ENCODE measurements around the gene KIF7. TPM values are rescaled to one million over a fixed set of nuclear protein-coding genes. Genes with fewer than 3 reads are reported as not detected.

KIF7 gene
- total RNA-seq, 5 donors from 2014 or later (not counting 1 experiment from before 2014, with no cell fraction given), result 0.07 to 0.26 (median 0.20) TPM

- Mint-ChIP-seq H3K4me1 (no peaks in the 10 kb centered on the region), H3K36me3 (peaks cover 9% of the 10 kb centered on the region), H3K27me3 (no peaks in the 10 kb centered on the region), H3K27ac (no peak overlapping the region), H3K4me3 (no peak overlapping the region), H3K9me3 (peaks cover 18 to 25% (median 23%) of the 10 kb centered on the region in 3 donors)
- WGBS (ENCODE audit: insufficient coverage), result 100% methylated on average over 1 of the region's 1 CpG
- DNase-seq, result no peak
- Histone ChIP-seq H3K9me3 (no peaks in the 10 kb centered on the region), H3K4me1 (ENCODE audit: control insufficient read depth in 1 of 2, extremely low read depth in 1 of 2, insufficient read depth in 2 of 2, low read length in 2 of 2) (no peaks in the 10 kb centered on the region), H3K27me3 (replicated peaks in 1 of 2; ENCODE audit: control insufficient read depth in 2 of 2, extremely low read depth in 1 of 2, insufficient read depth in 2 of 2, low read length in 1 of 2) (no peaks in the 10 kb centered on the region), H3K27ac (ENCODE audit: low read length) (no peak overlapping the region), H3K4me3 (ENCODE audit: control insufficient read depth in 1 of 2, extremely low read depth in 1 of 2, low read length in 1 of 2) (no peak overlapping the region), H3K36me3 (ENCODE audit: control insufficient read depth in 2 of 2, extremely low read depth in 1 of 2, insufficient read depth in 1 of 2, low read length in 1 of 2) (no peaks in the 10 kb centered on the region)
- ChIA-PET POLR2A (no interaction called here), CTCF (no interaction called here)
- ATAC-seq (replicated peaks in 1 of 4), result no peak
Measured at GRCh38 chr15:89614164-89614563, 41.1 kb downstream of the KIF7 start.

GRCh38 chr15:89613031-89613430, 42.2 kb downstream of the KIF7 start:
- H3K27ac Mint-ChIP-seq, result no peak overlapping the region
- no peak for DNase-seq
- Histone ChIP-seq H3K27ac (ENCODE audit: low read length) (no peak overlapping the region), H3K36me3 (ENCODE audit: control insufficient read depth in 2 of 2, extremely low read depth in 1 of 2, insufficient read depth in 1 of 2, low read length in 1 of 2) (no peaks in the 10 kb centered on the region), H3K4me1 (ENCODE audit: control insufficient read depth in 1 of 2, extremely low read depth in 1 of 2, insufficient read depth in 2 of 2, low read length in 2 of 2) (no peaks in the 10 kb centered on the region), H3K27me3 (replicated peaks in 1 of 2; ENCODE audit: control insufficient read depth in 2 of 2, extremely low read depth in 1 of 2, insufficient read depth in 2 of 2, low read length in 1 of 2) (no peaks in the 10 kb centered on the region), H3K4me3 (ENCODE audit: control insufficient read depth in 1 of 2, extremely low read depth in 1 of 2, low read length in 1 of 2) (no peak overlapping the region), H3K9me3 (no peaks in the 10 kb centered on the region)
- no CpG with 5 or more reads among the region's 2 CpGs for WGBS (ENCODE audit: insufficient coverage)
- peaks cover 18 to 25% (median 23%) of the 10 kb centered on the region in 3 donors for H3K9me3 Mint-ChIP-seq
- no peaks in the 10 kb centered on the region for H3K4me1 Mint-ChIP-seq
- no peak overlapping the region for H3K4me3 Mint-ChIP-seq
- CTCF ChIA-PET, result no interaction called here
- H3K36me3 Mint-ChIP-seq, result peaks cover 9% of the 10 kb centered on the region
- ATAC-seq (replicated peaks in 1 of 4), result no peak
- no peaks in the 10 kb centered on the region for H3K27me3 Mint-ChIP-seq
- POLR2A ChIA-PET, result no interaction called here

GRCh38 chr15:89611317-89611716, 44.0 kb downstream of the KIF7 start:
- Mint-ChIP-seq H3K27me3 (no peaks in the 10 kb centered on the region), H3K9me3 (peaks cover 18 to 25% (median 23%) of the 10 kb centered on the region in 3 donors), H3K4me3 (no peak overlapping the region), H3K4me1 (no peaks in the 10 kb centered on the region), H3K36me3 (peaks cover 9% of the 10 kb centered on the region), H3K27ac (no peak overlapping the region)
- Histone ChIP-seq H3K27me3 (replicated peaks in 1 of 2; ENCODE audit: control insufficient read depth in 2 of 2, extremely low read depth in 1 of 2, insufficient read depth in 2 of 2, low read length in 1 of 2) (no peaks in the 10 kb centered on the region), H3K27ac (ENCODE audit: low read length) (no peak overlapping the region), H3K4me1 (ENCODE audit: control insufficient read depth in 1 of 2, extremely low read depth in 1 of 2, insufficient read depth in 2 of 2, low read length in 2 of 2) (no peaks in the 10 kb centered on the region), H3K36me3 (ENCODE audit: control insufficient read depth in 2 of 2, extremely low read depth in 1 of 2, insufficient read depth in 1 of 2, low read length in 1 of 2) (no peaks in the 10 kb centered on the region), H3K9me3 (no peaks in the 10 kb centered on the region), H3K4me3 (ENCODE audit: control insufficient read depth in 1 of 2, extremely low read depth in 1 of 2, low read length in 1 of 2) (no peak overlapping the region)
- DNase-seq (no peak), ATAC-seq (replicated peaks in 1 of 4) (no peak)
- no CpG with 5 or more reads among the region's 2 CpGs for WGBS (ENCODE audit: insufficient coverage)
- POLR2A ChIA-PET, result no interaction called here
- CTCF ChIA-PET, result no interaction called here

- no peaks in the 10 kb centered on the region for H3K9me3 Mint-ChIP-seq
- no peak overlapping the region for H3K4me3 Mint-ChIP-seq
- peaks cover 4% of the 10 kb centered on the region for H3K36me3 Mint-ChIP-seq
- ChIA-PET POLR2A (no interaction called here), CTCF (no interaction called here)
- H3K4me1 Mint-ChIP-seq, result no peaks in the 10 kb centered on the region
- H3K4me1 ChIP-seq (ENCODE audit: control insufficient read depth in 1 of 2, extremely low read depth in 1 of 2, insufficient read depth in 2 of 2, low read length in 2 of 2), result no peaks in the 10 kb centered on the region
- no peak for ATAC-seq (replicated peaks in 1 of 4)
- no peaks in the 10 kb centered on the region for H3K27me3 Mint-ChIP-seq
- 100% methylated on average over 2 of the region's 4 CpGs for WGBS (ENCODE audit: insufficient coverage)
- no peaks in the 10 kb centered on the region for H3K36me3 ChIP-seq (ENCODE audit: control insufficient read depth in 2 of 2, extremely low read depth in 1 of 2, insufficient read depth in 1 of 2, low read length in 1 of 2)
- H3K27ac Mint-ChIP-seq, result no peak overlapping the region
- H3K4me3 ChIP-seq (ENCODE audit: control insufficient read depth in 1 of 2, extremely low read depth in 1 of 2, low read length in 1 of 2), result no peak overlapping the region
- DNase-seq, result no peak
- no peak overlapping the region for H3K27ac ChIP-seq (ENCODE audit: low read length)
- H3K9me3 ChIP-seq, result no peaks in the 10 kb centered on the region
- H3K27me3 ChIP-seq (replicated peaks in 1 of 2; ENCODE audit: control insufficient read depth in 2 of 2, extremely low read depth in 1 of 2, insufficient read depth in 2 of 2, low read length in 1 of 2), result no peaks in the 10 kb centered on the region
Measured at GRCh38 chr15:89599021-89599420, 56.2 kb downstream of the KIF7 start.

- Mint-ChIP-seq H3K36me3 (peaks cover 4% of the 10 kb centered on the region), H3K27me3 (no peaks in the 10 kb centered on the region), H3K27ac (no peak overlapping the region), H3K4me1 (no peaks in the 10 kb centered on the region), H3K9me3 (no peaks in the 10 kb centered on the region), H3K4me3 (no peak overlapping the region)
- no peak for DNase-seq
- POLR2A ChIA-PET, result interaction anchor here in 1 of 2 donors (0.6 kb wide), 1 partner anchor 262 kb away, joined by 3 read pairs; no protein-coding TSS in a partner anchor
- Histone ChIP-seq H3K27me3 (replicated peaks in 1 of 2; ENCODE audit: control insufficient read depth in 2 of 2, extremely low read depth in 1 of 2, insufficient read depth in 2 of 2, low read length in 1 of 2) (no peaks in the 10 kb centered on the region), H3K9me3 (no peaks in the 10 kb centered on the region), H3K4me1 (ENCODE audit: control insufficient read depth in 1 of 2, extremely low read depth in 1 of 2, insufficient read depth in 2 of 2, low read length in 2 of 2) (no peaks in the 10 kb centered on the region), H3K27ac (ENCODE audit: low read length) (no peak overlapping the region), H3K36me3 (ENCODE audit: control insufficient read depth in 2 of 2, extremely low read depth in 1 of 2, insufficient read depth in 1 of 2, low read length in 1 of 2) (no peaks in the 10 kb centered on the region), H3K4me3 (ENCODE audit: control insufficient read depth in 1 of 2, extremely low read depth in 1 of 2, low read length in 1 of 2) (no peak overlapping the region)
- ATAC-seq (replicated peaks in 1 of 4), result no peak
- 100% methylated on average over 1 of the region's 4 CpGs for WGBS (ENCODE audit: insufficient coverage)
- CTCF ChIA-PET, result no interaction called here
Measured at GRCh38 chr15:89593018-89593417, 62.2 kb downstream of the KIF7 start.

- DNase-seq, result no peak
- Histone ChIP-seq H3K4me1 (ENCODE audit: control insufficient read depth in 1 of 2, extremely low read depth in 1 of 2, insufficient read depth in 2 of 2, low read length in 2 of 2) (no peaks in the 10 kb centered on the region), H3K4me3 (ENCODE audit: control insufficient read depth in 1 of 2, extremely low read depth in 1 of 2, low read length in 1 of 2) (no peak overlapping the region), H3K9me3 (no peaks in the 10 kb centered on the region), H3K27me3 (replicated peaks in 1 of 2; ENCODE audit: control insufficient read depth in 2 of 2, extremely low read depth in 1 of 2, insufficient read depth in 2 of 2, low read length in 1 of 2) (no peaks in the 10 kb centered on the region), H3K36me3 (ENCODE audit: control insufficient read depth in 2 of 2, extremely low read depth in 1 of 2, insufficient read depth in 1 of 2, low read length in 1 of 2) (no peaks in the 10 kb centered on the region), H3K27ac (ENCODE audit: low read length) (no peak overlapping the region)
- POLR2A ChIA-PET, result no interaction called here
- Mint-ChIP-seq H3K27ac (no peak overlapping the region), H3K9me3 (no peaks in the 10 kb centered on the region), H3K27me3 (no peaks in the 10 kb centered on the region), H3K36me3 (no peaks in the 10 kb centered on the region), H3K4me3 (no peak overlapping the region), H3K4me1 (no peaks in the 10 kb centered on the region)
- CTCF ChIA-PET, result no interaction called here
- no peak for ATAC-seq (replicated peaks in 1 of 4)
- 100% methylated on average over 2 of the region's 5 CpGs for WGBS (ENCODE audit: insufficient coverage)
Measured at GRCh38 chr15:89591834-89592233, 63.4 kb downstream of the KIF7 start.

- Mint-ChIP-seq H3K27me3 (no peaks in the 10 kb centered on the region), H3K4me1 (no peaks in the 10 kb centered on the region), H3K27ac (no peak overlapping the region), H3K4me3 (no peak overlapping the region), H3K9me3 (no peaks in the 10 kb centered on the region), H3K36me3 (no peaks in the 10 kb centered on the region)
- ATAC-seq (replicated peaks in 1 of 4), result no peak
- Histone ChIP-seq H3K27ac (ENCODE audit: low read length) (no peak overlapping the region), H3K4me3 (ENCODE audit: control insufficient read depth in 1 of 2, extremely low read depth in 1 of 2, low read length in 1 of 2) (no peak overlapping the region), H3K4me1 (ENCODE audit: control insufficient read depth in 1 of 2, extremely low read depth in 1 of 2, insufficient read depth in 2 of 2, low read length in 2 of 2) (no peaks in the 10 kb centered on the region), H3K9me3 (no peaks in the 10 kb centered on the region), H3K36me3 (ENCODE audit: control insufficient read depth in 2 of 2, extremely low read depth in 1 of 2, insufficient read depth in 1 of 2, low read length in 1 of 2) (no peaks in the 10 kb centered on the region), H3K27me3 (replicated peaks in 1 of 2; ENCODE audit: control insufficient read depth in 2 of 2, extremely low read depth in 1 of 2, insufficient read depth in 2 of 2, low read length in 1 of 2) (no peaks in the 10 kb centered on the region)
- ChIA-PET POLR2A (no interaction called here), CTCF (no interaction called here)
- 73% methylated on average over 2 of the region's 4 CpGs for WGBS (ENCODE audit: insufficient coverage)
- no peak for DNase-seq
Measured at GRCh38 chr15:89587955-89588354, 67.3 kb downstream of the KIF7 start.
